ENCODE results near the gene DNAJC3.
"Not testable (repeated sequence)": the region's sequence is repeated elsewhere in the genome, so short reads cannot be mapped to it uniquely, and the experiment has no call there.

- TF ChIP-seq MAX (IDR thresholded peaks at IDR 0.05); CTCF (IDR thresholded peaks at IDR 0.05; ENCODE audit: low read depth, low read length, missing input control); REST (IDR thresholded peaks at IDR 0.05); ZBTB33 (IDR thresholded peaks at IDR 0.05); YY1 (IDR thresholded peaks at IDR 0.05); GABPA (IDR thresholded peaks at IDR 0.05 in 1 of 2, conservative IDR thresholded peaks at IDR 0.05 in 1 of 2): not testable (repeated sequence)
These were observed 85.7 kb downstream of the DNAJC3 start for GRCh38 chr13:95762626-95763025.

Data from liver (tissue), 3 donors.